Measurements from ENCODE around the gene RPS6KA2.
"Not testable (repeated sequence)": the region's sequence is repeated elsewhere in the genome, so short reads cannot be mapped to it uniquely, and the experiment has no call there.

Gene RPS6KA2

DNA sequence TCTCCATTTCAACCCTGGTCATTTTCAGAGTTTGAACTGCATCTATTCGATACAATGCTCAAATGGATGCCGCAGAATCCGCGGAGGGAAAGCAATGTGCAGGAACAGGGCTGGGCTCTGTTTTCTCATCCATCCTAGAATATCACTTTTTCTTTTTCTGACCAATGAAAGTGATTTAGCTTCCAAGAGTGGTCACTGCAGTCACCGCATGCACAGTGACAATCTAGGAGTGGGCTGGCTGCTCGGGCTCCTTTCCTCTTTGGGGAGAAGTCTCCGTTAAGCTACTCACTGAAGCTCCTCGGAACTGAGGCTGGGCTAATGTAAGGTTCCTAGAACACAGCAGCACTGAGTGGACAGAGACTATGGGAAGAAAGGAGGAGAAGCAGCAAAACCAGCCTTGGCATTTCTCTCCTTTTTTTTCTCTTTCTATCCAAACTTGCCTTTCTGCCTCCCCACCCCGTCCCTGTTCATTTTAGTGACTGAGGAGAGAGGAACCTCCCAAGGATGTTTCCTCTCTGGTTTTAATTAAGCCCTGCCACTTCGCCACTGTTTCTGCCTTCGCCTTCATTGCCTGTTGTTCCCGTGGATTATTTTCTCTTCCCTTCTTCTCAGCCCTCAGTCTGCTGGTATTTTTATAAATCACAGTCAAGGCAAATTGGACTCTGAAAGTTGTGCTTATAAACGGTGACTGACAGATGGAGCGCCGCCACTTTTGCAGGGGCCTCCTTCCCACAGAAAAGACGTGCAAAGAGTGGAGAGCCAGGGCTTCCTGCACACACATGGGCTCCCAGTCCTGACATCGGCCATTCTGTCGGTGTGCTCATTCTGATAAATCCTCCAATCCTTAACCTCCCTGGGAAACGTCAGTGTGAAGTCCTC lies 81.7 kb downstream of the RPS6KA2 start:
- FAIRE-seq, result no peak

DNA sequence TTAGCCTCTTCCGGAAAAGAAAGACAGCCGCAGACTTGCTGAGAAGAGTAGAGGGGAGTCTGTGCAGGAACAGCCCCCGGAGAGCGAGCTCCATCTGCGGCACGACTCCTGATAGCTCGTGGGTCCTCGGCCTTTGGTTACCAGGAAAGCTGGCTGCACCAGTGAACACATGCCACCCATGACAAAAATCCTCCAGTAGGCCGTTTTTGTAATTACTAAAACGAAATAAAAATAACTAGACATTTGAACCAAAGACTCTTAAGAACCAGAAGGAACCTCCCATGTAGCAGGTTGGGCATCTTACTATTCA lies 82.8 kb downstream of the RPS6KA2 start:
- FAIRE-seq, result no peak

DNA sequence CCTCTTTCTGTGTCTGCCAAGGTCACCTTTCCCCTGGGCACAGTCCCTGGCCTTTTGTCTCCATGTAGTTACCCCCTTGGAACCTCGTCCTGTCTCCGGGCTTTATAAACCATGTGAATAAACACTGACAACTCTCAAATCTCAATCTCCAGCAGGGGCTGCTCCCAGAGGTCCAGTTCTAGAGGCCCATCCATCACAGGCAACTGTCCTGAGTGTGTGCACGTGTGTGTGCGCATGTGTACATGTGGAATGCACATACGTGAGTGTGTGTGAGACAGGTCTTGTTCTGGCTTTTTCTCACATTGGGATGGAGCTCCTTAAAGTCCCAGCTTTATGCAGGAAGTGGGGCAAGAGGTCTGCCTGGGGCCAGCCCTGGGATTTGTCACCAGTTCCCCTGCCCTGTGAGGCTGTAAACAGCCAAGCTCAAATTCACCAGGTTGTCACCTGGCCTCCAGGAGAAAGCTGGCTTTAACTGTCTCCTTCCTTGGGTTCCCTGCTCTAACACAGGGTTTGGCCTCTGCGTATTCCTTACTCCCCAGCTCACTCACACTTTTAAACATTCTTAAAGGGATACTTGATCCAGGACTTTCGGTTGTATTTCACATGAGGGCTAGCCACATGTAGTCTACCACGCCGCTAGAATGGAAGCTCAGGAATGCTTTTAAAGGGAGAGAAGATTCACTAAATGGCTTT lies 83.3 kb downstream of the RPS6KA2 start:
- FAIRE-seq, result no peak

DNA sequence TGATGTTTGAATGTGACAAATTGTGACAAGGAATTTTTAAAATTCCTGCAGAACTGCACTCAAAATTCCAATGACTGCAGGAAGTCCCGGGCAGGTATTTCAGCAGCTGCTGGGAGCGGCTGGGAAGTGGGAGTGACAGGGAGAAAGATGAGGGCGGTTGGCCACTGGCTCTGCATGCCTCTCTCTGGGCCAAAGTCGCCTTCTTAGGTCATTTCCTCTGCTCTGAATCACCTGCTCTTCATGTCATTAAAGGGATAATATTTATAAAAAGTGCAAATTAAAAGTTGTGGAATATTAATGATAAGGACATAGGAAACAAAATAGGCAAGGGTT lies 84.5 kb downstream of the RPS6KA2 start:
- no peak for FAIRE-seq

DNA sequence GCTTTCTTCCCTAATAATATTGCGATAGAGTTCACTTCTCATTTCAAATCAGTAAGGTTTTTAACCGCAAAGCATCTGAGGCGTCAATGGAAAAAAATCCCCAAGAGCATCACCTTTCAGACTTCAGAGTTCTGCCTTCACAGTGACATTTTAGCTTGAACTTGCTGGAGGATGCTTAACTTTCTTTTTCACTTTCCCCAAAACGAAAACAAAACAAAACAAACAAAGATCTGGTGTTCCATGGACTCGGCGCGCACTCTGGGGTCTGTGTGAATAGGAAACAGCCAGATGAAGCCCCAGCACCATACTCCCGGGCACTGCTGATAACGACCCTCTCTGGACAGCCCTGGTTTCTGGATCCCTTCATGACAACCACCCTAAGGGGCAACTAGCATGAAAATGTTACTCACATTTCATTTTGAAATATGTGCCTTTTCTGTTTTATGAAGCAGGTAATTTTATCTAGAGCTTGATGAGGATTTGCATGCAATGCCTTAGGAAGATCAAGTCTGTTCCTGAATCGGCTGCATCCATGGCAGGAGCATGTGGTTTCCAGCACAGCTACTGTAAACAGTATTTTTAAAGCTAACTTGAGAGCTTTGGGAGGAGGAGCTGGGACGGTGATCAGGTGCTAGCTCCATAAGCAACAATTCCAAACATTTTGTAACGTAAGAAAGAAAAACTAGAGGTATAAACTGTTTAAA lies 85.0 kb downstream of the RPS6KA2 start:
- no peak for FAIRE-seq

DNA sequence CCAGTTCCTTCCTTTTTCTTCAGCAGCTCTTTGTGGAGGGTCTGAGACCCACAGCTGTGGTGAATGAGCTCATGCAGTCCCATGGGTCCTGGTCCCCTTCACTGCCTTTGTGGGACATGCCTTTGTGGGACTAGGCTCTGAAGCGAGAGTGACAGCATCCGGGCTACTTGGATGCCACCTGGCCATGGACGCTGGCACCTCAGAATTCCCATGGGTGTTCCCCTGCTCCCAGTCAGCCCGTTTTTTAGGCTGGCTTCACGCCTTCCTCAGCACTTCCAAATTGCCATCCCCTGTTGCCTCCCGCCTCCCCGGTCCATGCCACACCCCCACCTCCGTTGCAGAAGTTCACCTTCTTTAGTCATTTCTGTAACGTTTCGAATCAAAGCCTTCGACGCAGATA lies 85.7 kb downstream of the RPS6KA2 start:
- FAIRE-seq, result no peak

DNA sequence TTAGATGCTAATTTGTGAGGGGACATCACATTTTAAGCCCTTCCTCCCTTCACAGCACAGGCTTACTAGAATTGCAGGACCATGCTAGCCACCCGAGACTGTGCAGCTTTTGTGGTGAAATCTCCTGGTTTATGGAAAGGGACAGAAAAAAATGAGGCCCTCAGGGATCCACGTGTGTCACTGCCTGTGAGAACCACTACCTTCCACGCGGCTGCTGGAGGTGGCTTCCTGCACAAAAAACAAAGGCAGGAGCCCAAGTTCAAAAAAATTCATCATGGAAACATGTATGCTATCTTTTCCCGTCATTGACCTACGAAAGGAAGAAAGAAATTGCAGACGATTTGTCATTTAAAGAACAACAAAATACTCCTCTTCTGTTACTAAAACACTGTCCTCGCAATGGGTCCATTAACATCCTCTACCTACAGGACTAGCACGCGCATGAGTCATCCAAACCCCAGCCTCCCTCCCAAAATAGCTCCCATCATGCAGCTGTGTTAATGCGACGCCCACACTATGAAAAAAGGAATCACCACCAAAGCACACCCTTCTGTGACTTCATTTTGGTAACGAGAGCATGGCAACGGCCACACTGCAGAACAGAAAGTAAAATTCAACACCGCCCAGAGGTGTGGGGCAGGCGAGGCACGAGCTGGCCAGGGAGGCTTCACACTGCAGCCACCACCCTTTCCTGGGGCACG lies 86.3 kb downstream of the RPS6KA2 start:
- no peak for FAIRE-seq

DNA sequence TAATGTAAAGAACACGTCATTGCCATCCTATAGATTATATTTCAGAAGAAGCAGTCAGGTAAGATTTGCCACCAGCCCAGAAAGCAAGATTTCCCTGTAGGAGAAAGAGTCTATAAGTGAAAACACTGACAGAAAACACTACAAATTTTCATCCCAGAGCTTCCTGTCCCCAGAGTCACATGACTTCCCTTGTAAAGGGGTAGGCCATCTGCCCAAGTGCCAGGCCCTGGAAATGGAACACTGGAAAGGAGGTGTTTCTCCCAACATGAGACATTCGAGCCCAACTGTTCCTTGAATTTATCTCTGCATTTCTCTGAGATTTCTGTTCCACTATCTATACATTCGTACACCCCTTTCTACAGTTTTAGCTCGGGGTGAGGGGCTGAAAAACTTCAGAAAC lies 87.5 kb downstream of the RPS6KA2 start:
- FAIRE-seq, result no peak

DNA sequence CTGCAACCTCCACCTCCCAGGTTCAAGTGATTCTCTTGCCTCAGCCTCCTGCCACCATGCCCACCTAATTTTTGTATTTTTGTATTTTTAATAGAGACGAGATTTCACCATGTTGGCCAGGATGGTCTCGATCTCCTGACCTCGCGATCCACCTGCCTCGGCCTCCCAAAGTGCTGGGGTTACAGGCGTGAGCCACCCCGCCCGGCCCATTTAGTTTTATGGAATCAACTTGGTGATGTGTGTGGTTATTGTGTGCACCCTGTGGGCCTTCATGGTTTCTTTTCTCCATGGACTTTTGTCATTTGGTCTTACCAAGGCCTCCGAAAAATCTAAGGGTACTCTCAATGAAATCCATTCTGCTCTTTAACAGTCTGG lies 88.1 kb downstream of the RPS6KA2 start:
- FAIRE-seq, result not testable (repeated sequence)

DNA sequence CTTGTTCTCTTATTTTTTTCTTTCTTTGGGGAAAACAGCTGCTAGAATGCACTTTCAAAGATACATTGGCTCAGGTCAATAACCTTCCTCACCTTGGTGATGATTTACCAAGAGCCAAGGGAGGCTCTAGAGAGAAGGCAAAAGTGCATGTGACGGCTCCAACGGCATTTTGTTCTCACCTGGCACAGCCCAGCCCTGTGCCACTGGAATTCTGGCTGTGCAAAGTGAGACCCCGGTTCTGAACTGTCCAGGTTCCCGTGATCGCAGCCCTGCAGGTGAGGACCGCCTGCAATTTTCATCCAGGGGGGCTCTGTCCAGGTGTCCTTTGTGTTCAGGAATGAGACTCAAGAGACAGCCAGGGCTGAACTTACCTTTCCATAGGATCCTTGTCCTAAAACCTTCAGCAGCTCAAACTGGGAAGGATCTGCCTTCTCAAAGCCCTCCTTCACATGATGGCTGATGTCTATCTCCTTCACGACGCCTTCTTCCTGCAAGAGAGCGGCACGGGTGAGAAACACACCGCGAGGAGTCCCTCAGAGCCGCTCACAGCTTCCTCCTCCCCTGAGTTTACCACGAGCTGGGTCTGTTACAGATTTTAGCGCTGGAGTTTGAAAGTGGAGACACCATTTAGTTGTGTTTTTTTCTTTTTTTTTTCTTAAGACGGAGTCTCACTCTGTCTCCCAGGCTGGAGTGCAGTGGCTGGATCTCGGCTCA lies 88.6 kb downstream of the RPS6KA2 start:
- FAIRE-seq, result no peak

DNA sequence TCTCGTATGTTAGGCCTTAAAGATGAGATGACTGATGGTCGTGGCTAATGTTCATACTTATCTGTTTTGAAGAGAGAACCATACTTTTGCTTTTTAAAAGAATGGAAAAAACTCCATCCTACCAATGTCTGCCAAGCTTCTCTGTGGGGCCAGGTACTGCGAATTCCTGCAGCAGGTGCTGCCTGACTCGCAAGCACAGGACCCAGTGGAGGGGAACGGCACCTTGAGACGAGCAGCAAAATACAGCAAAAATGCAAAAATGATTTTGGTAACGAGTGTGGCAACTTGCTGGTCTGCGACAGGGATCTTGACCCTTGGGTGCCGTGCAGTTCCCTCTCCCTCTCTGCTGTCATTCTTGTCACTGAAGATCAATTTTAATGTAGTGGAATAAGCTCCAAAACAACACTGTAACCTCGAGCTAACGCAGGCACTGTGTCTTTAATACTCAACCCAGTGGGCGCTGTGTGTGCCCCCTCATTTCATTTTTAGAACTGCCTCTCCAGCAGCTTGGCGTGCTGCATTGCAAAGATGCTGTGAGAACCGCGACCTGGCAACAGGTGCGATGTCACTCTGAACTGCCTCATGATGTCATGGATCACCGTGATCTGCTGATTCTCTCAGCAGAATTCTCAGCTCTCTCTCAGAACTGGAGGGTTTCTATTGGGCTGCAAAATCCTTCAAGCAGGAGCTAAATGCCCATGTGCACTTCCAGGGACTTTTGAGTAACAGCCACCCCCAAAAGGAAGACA lies 92.2 kb downstream of the RPS6KA2 start:
- FAIRE-seq, result no peak

DNA sequence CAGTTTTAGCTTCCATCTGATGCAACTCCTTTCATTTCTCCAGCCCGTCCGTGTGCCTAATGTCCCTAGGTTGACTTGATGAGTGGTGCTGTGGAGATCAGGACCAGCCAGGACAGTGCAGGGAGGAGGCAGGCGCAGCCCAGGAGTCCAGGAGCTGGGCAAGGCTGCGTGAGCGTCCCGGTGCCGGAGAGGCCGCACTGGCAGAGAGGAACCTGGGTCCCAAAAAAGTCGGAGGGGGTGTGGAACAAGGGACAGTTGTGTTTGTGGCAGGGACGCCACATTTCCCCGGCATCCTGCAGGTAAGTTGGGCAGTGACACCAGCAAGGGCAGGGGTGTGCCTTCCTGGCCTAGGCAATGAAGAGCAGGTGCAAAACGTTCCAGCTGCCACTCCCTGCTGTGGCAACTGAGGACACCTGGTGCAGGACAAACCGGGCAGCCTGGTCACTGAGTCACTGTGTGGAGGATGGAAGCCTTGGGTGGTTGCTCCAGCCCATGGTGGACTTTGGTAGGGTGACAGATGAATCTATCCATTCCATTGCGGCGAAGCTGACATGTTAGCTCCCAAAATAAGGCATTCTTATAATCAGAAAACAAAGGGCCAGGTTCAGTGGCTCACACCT lies 93.7 kb downstream of the RPS6KA2 start:
- no peak for FAIRE-seq

DNA sequence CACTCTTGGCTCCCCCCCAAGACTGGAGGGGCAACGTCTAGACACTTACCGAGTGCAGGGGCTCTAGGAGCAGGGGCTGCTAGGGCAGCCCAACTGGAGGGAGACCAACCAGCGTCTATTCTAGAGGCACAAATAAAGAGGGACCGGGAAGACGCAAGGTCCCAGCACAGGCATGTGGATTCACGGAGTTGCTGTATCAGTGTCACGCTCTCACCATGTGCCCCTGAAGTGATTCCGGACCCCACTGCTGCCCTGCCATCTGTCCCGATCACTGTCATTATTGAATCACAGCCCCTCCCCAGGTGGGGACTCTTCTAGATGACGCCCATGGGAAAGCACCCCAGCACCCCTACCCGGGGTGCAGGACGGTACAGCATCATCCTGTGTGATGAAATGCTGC lies 94.7 kb downstream of the RPS6KA2 start:
- FAIRE-seq, result no peak

DNA sequence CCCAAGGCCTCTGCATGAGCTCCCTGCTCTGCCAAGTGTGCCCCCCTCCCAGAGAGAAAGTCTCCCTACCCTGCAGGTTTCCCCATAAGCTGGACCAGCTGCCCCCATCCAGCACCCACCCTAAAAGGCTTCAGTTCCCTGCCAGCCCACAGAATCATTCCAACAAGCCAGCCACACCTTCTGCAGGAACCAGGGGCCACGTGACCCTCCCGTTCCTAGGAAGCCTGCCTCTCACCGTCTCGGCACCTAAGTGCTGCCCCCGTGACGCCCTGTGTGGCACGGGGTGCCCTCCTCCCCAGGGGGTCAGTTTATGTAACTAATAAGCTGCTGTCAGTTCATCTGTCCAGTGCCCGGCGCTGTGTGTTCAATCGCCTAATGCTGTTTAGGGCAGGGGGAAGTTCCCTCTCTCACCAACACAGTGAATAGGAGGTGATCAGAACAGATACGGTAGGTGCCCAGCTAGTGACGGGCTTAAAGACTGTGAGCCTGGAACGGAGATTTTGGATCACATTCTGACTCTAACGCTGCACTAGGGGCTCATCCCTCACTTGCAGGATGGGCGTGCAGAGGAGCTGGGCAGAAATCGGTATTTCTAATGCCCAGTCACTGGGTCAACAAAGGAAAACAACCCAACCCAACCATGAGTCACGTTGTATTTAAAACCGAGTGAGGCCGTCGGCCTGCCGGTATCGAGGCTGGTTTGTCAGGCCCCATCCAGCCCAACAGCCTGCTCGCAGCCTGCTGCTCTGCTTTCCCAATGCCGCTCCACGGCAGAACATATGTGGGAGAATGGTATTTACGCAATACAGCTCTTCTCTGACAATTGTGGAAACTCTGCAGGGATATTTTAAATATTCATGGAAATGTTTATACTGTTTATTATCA lies 96.6 kb downstream of the RPS6KA2 start:
- no peak for FAIRE-seq

DNA sequence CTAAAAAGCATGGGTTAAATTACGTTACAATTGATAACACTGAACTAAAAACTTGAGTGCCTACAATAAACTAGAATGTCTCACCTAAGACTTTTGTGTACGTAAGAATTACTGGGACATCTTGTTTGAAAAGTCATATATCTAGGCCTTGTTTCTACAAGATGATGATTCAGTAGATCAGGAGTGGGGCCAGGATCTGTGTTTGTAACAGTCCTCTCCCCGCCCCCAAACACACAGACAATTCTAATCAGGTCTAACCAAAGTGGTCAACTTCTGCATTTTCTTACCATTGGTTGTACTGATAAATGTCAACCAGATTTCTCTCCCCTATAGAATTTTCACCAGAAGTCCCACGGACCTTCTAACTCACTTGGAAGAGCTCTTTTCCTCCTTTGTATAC lies 97.5 kb downstream of the RPS6KA2 start:
- no peak for FAIRE-seq

DNA sequence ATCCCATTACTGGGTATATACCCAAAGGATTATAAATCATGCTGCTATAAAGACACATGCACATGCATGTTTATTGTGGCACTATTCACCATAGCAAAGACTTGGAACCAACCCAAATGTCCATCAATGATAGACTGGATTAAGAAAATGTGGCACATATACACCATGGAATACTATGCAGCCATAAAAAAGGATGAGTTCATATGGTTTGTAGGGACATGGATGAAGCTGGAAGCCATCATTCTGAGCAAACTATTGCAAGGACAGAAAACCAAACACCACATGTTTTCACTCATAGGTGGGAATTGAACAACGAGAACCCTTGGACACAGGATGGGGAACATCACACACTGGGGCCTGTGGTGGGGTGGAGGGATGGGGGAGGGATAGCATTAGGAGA lies 98.0 kb downstream of the RPS6KA2 start:
- not testable (repeated sequence) for FAIRE-seq

DNA sequence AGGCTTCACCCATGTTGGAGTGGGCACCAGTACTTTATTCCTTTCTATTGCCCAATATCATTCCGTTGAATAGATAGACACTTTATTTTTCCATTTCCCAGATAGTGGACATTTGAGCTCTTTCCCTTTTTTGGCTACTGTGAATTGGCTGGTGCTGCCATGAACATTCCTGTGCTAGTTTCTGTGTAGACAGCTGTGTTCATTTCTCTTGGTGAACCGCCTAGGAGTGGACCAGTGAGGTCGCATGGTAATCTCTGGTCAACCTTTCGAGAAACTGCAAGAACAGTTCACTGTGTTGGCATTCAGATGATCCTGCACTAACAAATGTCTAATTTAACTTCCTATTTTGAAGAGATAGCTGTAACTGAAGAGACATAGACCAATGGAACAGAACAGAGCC lies 99.2 kb downstream of the RPS6KA2 start:
- no peak for FAIRE-seq

DNA sequence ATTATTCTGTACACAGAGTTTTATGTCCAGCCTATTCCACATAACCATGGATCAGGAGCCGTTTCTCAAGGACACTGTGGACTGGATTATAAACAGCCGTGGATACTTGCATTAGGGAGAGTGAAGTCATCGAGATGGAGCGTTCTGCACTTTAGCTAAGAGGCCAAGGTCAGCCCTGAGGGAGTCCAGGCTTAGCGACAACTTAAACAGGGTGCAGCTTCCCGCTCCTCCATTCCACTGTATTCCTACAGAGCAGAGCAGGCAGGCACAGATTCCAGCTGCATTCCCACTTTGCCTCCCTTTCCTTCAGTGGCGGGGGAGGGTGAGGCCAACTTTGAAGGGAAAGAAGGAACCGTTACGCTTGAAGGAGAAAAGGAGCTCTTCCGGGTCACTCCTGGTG lies 100.1 kb downstream of the RPS6KA2 start:
- FAIRE-seq, result no peak

DNA sequence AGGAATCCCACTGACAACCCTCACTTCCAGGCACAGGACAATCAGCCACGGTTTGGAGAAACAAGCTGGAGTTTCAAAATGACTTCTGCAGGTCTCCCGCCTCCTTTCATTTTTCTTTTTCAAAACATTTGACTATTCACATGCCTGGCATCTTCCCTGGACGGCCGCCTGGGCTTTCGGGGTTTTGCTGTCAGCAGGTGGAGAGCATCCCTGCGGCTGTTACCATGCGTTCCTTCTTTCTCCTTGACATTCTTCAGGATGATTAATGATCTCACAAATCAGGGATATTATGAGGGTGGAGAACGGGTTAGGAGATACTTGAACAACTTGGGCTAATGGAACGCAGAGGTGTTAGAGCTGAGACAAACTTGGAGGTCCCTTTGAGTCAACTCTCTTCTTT lies 101.5 kb downstream of the RPS6KA2 start:
- FAIRE-seq, result no peak

DNA sequence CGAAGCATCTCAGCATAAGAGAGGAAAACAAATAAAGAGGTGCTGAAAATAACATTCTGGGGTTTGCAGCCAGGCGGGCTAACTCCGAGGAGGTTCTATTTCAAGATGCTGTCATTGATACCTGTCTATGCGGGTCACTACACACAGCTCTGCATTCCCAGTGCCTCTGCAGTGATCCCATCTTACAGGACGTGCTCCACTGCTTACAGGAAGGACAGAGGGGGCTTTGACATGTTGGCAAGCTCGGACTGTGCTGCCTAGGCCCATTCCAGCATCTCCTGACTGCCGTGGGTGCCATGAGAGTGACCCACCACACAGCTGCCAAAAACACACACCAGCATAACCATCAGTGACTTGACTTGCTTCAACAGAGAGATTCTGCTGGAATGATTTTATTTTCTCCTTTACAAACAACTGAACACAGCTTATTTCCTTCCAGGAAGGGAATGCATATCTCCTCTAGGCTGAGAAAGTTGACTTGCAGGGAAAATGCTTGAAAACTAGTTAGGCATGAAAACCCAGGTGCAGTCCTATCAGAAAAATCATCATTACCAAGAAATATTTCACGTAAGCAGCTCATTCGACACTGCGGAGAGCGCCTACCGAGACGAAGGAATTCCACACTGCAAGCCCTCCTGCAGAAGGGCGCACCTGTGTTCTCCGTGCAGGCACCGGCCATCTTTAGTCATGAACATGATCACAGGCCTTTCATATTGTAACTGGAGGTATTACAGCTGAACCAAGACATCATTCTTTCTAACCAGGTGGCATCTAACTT lies 103.1 kb downstream of the RPS6KA2 start:
- FAIRE-seq, result no peak

Measured in endometrium (tissue), 2 donors.